Endothelial cell of umbilical vein (primary cell): ENCODE data around the gene SYN1. TPM values are rescaled to one million over a fixed set of nuclear protein-coding genes. Genes with fewer than 3 reads are reported as not detected.

ENCODE experiments used
- BruUV-seq: library from RNA; stranded (reverse); fragments of 400-500 nt; replicated peaks from 2 replicates; lab custom pipeline; 2021; lab: Mats Ljungman, UMichigan
- CTCF ChIA-PET: fragments of 300-600, 350-600 bp; sonication (Branson Sonifier 250); formaldehyde crosslinking; loops from one replicate; lab custom pipeline; 2021; ENCODE audit warnings: antibody characterized with exemption, inconsistent platforms; lab: Charles Lee
- POLR2A ChIA-PET: fragments of 300-600, 350-600 bp; sonication (Branson Sonifier 250); formaldehyde crosslinking; loops from one replicate; lab custom pipeline; 2021; ENCODE audit warnings: antibody characterized with exemption, inconsistent platforms; lab: Charles Lee
- DNase-seq: peaks from one replicate; pipeline ENCODE4 v3.0.0-alpha.2; 2011; ENCODE audit warnings: low read depth, low spot score
- FAIRE-seq: peaks from 2 replicates; lab custom pipeline; 2011; peaks lifted over from hg19 to GRCh38; lab: Jason Lieb, UNC
- H2AFZ ChIP-seq: 2 replicates; pipeline ENCODE4 v1.6.0; 2012; ENCODE audit warnings: low read depth, low read length, control low read depth, inconsistent platforms
- H3K27ac ChIP-seq: 2 replicates; pipeline ENCODE4 v1.5.1; 2011; ENCODE audit warnings: low read depth, mild to moderate bottlenecking, control low read depth, low read length, moderate library complexity; ENCODE audit not compliant: insufficient read depth
- H3K27me3 ChIP-seq, 2 experiments: 2 replicates each; pipeline versions ENCODE4 v1.6.0 to v1.6.1; 2011; ENCODE audit warnings: low read length in 2 of 2, mixed read lengths in 1 of 2; ENCODE audit not compliant: control insufficient read depth in 2 of 2, insufficient read depth in 2 of 2
- H3K36me3 ChIP-seq, 2 experiments: 2 replicates in 1 of 2; 3 replicates in 1 of 2; pipeline ENCODE4 v1.5.1; 2011; ENCODE audit warnings: low read length in 2 of 2, mild to moderate bottlenecking in 1 of 2, moderate library complexity in 1 of 2; ENCODE audit not compliant: control insufficient read depth in 2 of 2, insufficient read depth in 2 of 2; ENCODE audit errors: extremely low read depth in 1 of 2
- H3K4me1 ChIP-seq: 3 replicates; pipeline ENCODE4 v1.5.1; 2011; ENCODE audit warnings: mild to moderate bottlenecking, low read length; ENCODE audit not compliant: control insufficient read depth, insufficient read depth; ENCODE audit errors: extremely low read depth
- H3K4me2 ChIP-seq: 2 replicates; pipeline ENCODE4 v1.6.1; 2011; ENCODE audit warnings: low read length, control low read depth, mixed read lengths; ENCODE audit not compliant: insufficient read depth
- H3K4me3 ChIP-seq, 3 experiments: fragments of 200-600 bp in 1 of 3; sonication (generic), shearing (Covaris generic) in 1 of 3; replicated peaks in 1 of 3; 2 replicates each; pipeline ENCODE4 v1.5.1; 2011 to 2016; ENCODE audit warnings: control low read depth in 3 of 3, low read length in 3 of 3, mild to moderate bottlenecking in 2 of 3, inconsistent platforms in 1 of 3, low read depth in 1 of 3, moderate library complexity in 1 of 3; ENCODE audit not compliant: insufficient read depth in 1 of 3
- H3K79me2 ChIP-seq: 2 replicates; pipeline ENCODE4 v1.6.0; 2012; ENCODE audit warnings: low read length, inconsistent platforms; ENCODE audit not compliant: control insufficient read depth, insufficient read depth
- H3K9ac ChIP-seq: replicated peaks from 2 replicates; pipeline ENCODE3; 2011; ENCODE audit warnings: low read length, control low read depth; ENCODE audit not compliant: insufficient read depth; ENCODE audit errors: extremely low read depth
- H3K9me1 ChIP-seq: replicated peaks from 3 replicates; pipeline ENCODE4 v1.6.0; 2011; ENCODE audit warnings: mild to moderate bottlenecking, low read length; ENCODE audit not compliant: control insufficient read depth, insufficient read depth; ENCODE audit errors: extremely low read depth
- H3K9me3 ChIP-seq: replicated peaks from 2 replicates; pipeline ENCODE4 v1.5.1; 2012; ENCODE audit warnings: low read length, inconsistent platforms; ENCODE audit not compliant: control insufficient read depth, insufficient read depth
- H4K20me1 ChIP-seq: replicated peaks from 2 replicates; pipeline ENCODE3; 2011; ENCODE audit warnings: mild to moderate bottlenecking, low read length; ENCODE audit not compliant: control insufficient read depth, insufficient read depth; ENCODE audit errors: extremely low read depth
- CTCF ChIP-seq, 2 donors: IDR thresholded peaks; 1 replicate in 1 of 2; 2 replicates in 1 of 2; pipeline ENCODE4 v1.5.1; 2011; ENCODE audit warnings: low read length in 2 of 2, mild to moderate bottlenecking in 2 of 2, moderate library complexity in 2 of 2, control low read depth in 1 of 2, inconsistent platforms in 1 of 2, low read depth in 1 of 2; ENCODE audit not compliant: insufficient read depth in 1 of 2; ENCODE audit errors: extremely low read depth in 1 of 2
- EZH2 ChIP-seq: IDR thresholded peaks from 2 replicates; pipeline ENCODE4 v1.6.1; 2012; ENCODE audit warnings: borderline replicate concordance, low read depth, mild to moderate bottlenecking, moderate library complexity, low read length, inconsistent platforms; ENCODE audit not compliant: severe bottlenecking
- FOS ChIP-seq: IDR thresholded peaks from 2 replicates; pipeline ENCODE4 v1.6.1; 2011; ENCODE audit warnings: mild to moderate bottlenecking, low read length, moderate library complexity, borderline replicate concordance; ENCODE audit not compliant: insufficient read depth
- GATA2 ChIP-seq: IDR thresholded peaks from 2 replicates; pipeline ENCODE4 v1.7.0; 2011; ENCODE audit warnings: low read depth, mild to moderate bottlenecking, moderate library complexity, mixed read lengths, low read length; ENCODE audit not compliant: insufficient read length, insufficient read depth
- JUN ChIP-seq: IDR thresholded peaks from 2 replicates; pipeline ENCODE4 v1.6.1; 2011; ENCODE audit warnings: borderline replicate concordance, low read depth; ENCODE audit not compliant: insufficient read length, insufficient read depth
- MAX ChIP-seq: IDR thresholded peaks from 2 replicates; pipeline ENCODE4 v1.6.1; 2011; ENCODE audit not compliant: insufficient read depth, insufficient read length
- MYC ChIP-seq: IDR thresholded peaks from one replicate; pipeline ENCODE4 v1.6.1; 2011; ENCODE audit warnings: mild to moderate bottlenecking, low read depth, low read length
- POLR2A ChIP-seq: IDR thresholded peaks from 2 replicates; pipeline ENCODE4 v1.6.1; 2012; ENCODE audit warnings: low read depth, mild to moderate bottlenecking, control low read depth, low read length
- POLR2AphosphoS5 ChIP-seq: IDR thresholded peaks from 2 replicates; pipeline ENCODE4 v1.6.1; 2012; ENCODE audit warnings: low read depth, mild to moderate bottlenecking, control low read depth, low read length, moderate library complexity; ENCODE audit not compliant: insufficient read depth
- dilution Hi-C: fragments of 300-500 bp; cut with MboI; formaldehyde crosslinking; loops from one replicate; pipeline ENCODE4 v1.15.0; 2019; ENCODE audit warnings: low sequenced_read_pairs; ENCODE audit not compliant: extremely low pct_ligation_motif_present
- intact Hi-C: fragments of 100-400 bp; cut with micrococcal nuclease; formaldehyde crosslinking; loops from one replicate; pipeline ENCODE4 v1.10.0; 2022
- polyA plus RNA-seq, 4 experiments: library from polyadenylated mRNA; depleted of rRNA in 3 of 4; stranded (reverse) in 3 of 4; unstranded in 1 of 4; fragments of >200 nt; gene quantifications; 2 replicates each; pipeline versions ENCODE4 v1.2.1 to v1.2.3, GENCODE V29; 2011 to 2012; ENCODE audit warnings: missing spikeins in 1 of 4
- total RNA-seq: library from RNA; stranded (reverse); gene quantifications from 2 replicates; pipeline ENCODE4 v1.2.3, GENCODE V29; 2021

The SYN1 gene
- total and polyA plus RNA-seq, 2 donors (not counting 3 experiments of a cell fraction or from before 2014, with no cell fraction given): not detected

GRCh38 chrX:47658301-47658683 is 38.6 kb upstream of the SYN1 start:
- dilution Hi-C loops: no loop called here
- TSS peak; percentile 26 for BruUV-seq
- FAIRE-seq: no peak

More at GRCh38 chrX:47658301-47658683, 38.6 kb upstream of the SYN1 start:
- no peak for DNase-seq
- H3K79me2 ChIP-seq: peaks cover 4% of the 10 kb centered on the region
- ChIA-PET POLR2A (no interaction called here), CTCF (no interaction called here)
- no peak for TF ChIP-seq JUN
- TF ChIP-seq MAX: no peak
- TF ChIP-seq POLR2AphosphoS5: no peak
- no peak for TF ChIP-seq FOS
- no peak for TF ChIP-seq GATA2
- TF ChIP-seq EZH2: no peak
- TF ChIP-seq POLR2A: no peak
- no peak for TF ChIP-seq MYC
- TF ChIP-seq CTCF (IDR thresholded peaks at IDR 0.05; ENCODE audit: extremely low read depth in 1 of 2, insufficient read depth in 1 of 2, low read depth in 1 of 2, low read length in 2 of 2): no peak
- peaks cover 5% of the 10 kb centered on the region for H3K4me1 ChIP-seq
- H3K4me2 ChIP-seq: peak overlapping the region; percentile 84
- H2AFZ ChIP-seq: no peak overlapping the region
- peak overlapping the region; percentile 17 to 80 (median 77) for H3K4me3 ChIP-seq
- peaks cover 3 to 6% of the 10 kb centered on the region in 2 experiments for H3K36me3 ChIP-seq
- peak overlapping the region; percentile 6 for H3K27ac ChIP-seq
- H3K9me3 ChIP-seq: no peaks in the 10 kb centered on the region
- intact Hi-C loops: loop anchor here (1.0 to 5.0 kb wide), 3 partner anchors 8 to 1609 kb away; partner anchors contain the start of genes ELK1, PPP1R3F and ZNF81
- no peaks in the 10 kb centered on the region for H4K20me1 ChIP-seq
- H3K27me3 ChIP-seq: no peaks in the 10 kb centered on the region
- H3K9ac ChIP-seq: peak overlapping the region; percentile 94
- H3K9me1 ChIP-seq: no peaks in the 10 kb centered on the region
